ENCODE measurements around the gene CRACR2B.

The CRACR2B gene

DNA sequence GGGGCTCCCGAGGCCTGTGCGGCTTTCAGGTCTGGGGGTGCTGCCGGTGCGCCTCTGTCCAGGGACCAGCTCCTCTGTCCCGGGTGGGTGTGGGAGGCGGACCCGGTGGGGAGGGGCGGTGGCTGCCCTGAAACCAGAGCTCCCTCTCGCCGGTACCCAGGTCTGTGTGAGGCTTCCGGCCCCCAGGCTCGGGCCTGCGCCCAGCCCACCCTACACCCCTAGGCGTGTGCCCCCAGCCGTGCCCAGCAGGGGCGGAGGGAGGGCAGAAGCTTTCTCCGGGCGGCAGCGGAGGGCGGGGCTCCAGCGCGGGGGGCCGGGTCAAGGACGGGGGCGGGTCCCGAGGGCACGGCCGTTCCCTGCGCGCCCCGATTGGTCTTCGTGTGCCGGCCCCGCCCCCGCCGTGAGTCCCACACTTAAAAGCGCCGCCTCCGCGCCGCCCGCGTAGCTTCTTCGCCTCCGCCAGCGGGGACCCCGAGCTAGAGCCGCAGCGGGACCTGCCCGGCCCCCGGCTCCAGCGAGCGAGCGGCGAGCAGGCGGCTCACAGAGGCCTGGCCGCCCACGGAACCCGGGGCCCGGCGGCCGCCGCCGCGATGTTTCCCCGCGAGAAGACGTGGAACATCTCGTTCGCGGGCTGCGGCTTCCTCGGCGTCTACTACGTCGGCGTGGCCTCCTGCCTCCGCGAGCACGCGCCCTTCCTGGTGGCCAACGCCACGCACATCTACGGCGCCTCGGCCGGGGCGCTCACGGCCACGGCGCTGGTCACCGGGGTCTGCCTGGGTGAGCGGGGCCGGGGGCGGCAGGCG is 8.4 kb upstream of the CRACR2B start:
- POLR2A ChIA-PET: interaction anchor here (0.6 to 5.3 kb wide), 14 partner anchors 9 to 244 kb away, joined by 3 to 40 read pairs (median 5); partner anchors contain the start of genes CD151, CRACR2B, GATD1 and RPLP2
- TF ChIP-seq ARNT (IDR thresholded peaks at IDR 0.05) (no peak), FOXM1 (IDR thresholded peaks at IDR 0.05; ENCODE audit: borderline replicate concordance) (no peak), SUZ12 (IDR thresholded peaks at IDR 0.05) (no peak), L3MBTL2 (conservative IDR thresholded peaks at IDR 0.05) (no peak), CTBP1 (IDR thresholded peaks at IDR 0.05; ENCODE audit: borderline replicate concordance) (no peak), LEF1 (IDR thresholded peaks at IDR 0.05; ENCODE audit: borderline replicate concordance) (no peak), SP1 (IDR thresholded peaks at IDR 0.05) (no peak), BHLHE40 (IDR thresholded peaks at IDR 0.05; ENCODE audit: borderline replicate concordance) (no peak), FOXK2 (IDR thresholded peaks at IDR 0.05) (no peak)
- TF ChIP-seq, protein P1, sequence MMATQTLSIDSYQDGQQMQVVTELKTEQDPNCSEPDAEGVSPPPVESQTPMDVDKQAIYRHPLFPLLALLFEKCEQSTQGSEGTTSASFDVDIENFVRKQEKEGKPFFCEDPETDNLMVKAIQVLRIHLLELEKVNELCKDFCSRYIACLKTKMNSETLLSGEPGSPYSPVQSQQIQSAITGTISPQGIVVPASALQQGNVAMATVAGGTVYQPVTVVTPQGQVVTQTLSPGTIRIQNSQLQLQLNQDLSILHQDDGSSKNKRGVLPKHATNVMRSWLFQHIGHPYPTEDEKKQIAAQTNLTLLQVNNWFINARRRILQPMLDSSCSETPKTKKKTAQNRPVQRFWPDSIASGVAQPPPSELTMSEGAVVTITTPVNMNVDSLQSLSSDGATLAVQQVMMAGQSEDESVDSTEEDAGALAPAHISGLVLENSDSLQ (IDR thresholded peaks at IDR 0.05): no peak
- peak; percentile 89 for DNase-seq (ENCODE audit: extremely low spot score)
- CTCF ChIA-PET: interaction anchor here (0.6 to 1.3 kb wide), 2 partner anchors 30 to 314 kb away, joined by 3 read pairs; no protein-coding TSS in a partner anchor

- no peak for TF ChIP-seq FOXK2 (IDR thresholded peaks at IDR 0.05)
- TF ChIP-seq BHLHE40 (IDR thresholded peaks at IDR 0.05; ENCODE audit: borderline replicate concordance): no peak
- TF ChIP-seq TARDBP (IDR thresholded peaks at IDR 0.05): no peak
- no peak for TF ChIP-seq CTBP1 (IDR thresholded peaks at IDR 0.05; ENCODE audit: borderline replicate concordance)
- no peak for TF ChIP-seq NFRKB (IDR thresholded peaks at IDR 0.05)
- TF ChIP-seq ARNT (IDR thresholded peaks at IDR 0.05): no peak
- no peak for TF ChIP-seq SUZ12 (IDR thresholded peaks at IDR 0.05)
- peak; percentile 61 for DNase-seq (ENCODE audit: extremely low spot score)
- POLR2A ChIA-PET: interaction anchor here (1.0 to 5.3 kb wide), 7 partner anchors 11 to 244 kb away, joined by 3 to 40 read pairs (median 7); partner anchors contain the start of genes CD151, GATD1 and RPLP2
- CTCF ChIA-PET: no interaction called here
Measured at GRCh38 chr11:819943-820649, 7.6 kb upstream of the CRACR2B start.

DNA sequence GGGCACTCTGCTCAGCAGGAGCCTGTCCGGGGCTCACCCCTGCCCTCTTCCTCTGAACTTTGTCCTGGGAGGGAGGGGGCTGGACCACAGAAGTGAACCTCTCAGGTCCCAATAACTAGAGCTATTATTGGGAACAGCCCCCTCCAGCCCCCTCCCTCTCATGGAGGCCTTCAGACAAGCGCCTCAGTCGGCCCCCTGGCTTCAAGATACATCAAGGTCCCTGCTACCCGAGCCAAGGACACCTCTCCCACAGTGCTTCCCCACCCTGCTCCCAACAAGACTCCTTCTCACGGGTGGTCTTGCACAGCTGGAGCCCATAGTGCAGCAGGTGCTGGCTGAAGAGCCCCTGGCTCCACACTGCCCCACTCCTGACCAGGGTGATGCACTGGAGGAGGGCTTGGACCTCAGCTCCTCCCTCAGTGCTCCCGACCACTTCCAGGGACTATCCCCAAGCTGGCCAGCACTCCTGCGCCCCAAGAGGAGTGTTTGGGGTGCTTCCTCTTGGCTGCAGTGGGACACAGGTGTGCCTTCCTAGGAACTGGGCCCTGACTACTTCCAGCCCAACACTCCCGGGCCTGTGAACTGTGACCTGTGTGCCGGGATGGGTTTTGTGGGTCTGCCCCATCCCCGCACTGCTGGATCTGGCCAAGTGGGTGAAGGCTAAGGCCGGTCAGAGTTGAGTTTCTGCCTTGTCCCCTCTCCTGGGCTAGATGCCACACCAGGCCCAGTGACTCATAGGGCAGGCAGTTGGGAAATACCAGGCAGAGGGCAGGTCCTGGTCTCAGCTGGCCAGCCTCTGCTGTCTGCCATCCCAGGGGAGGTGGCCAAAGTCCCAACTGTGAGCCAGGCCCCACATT is 6.8 kb upstream of the CRACR2B start:
- CTCF ChIA-PET: no interaction called here
- POLR2A ChIA-PET: interaction anchor here (1.2 to 5.3 kb wide), 3 partner anchors 12 to 22 kb away, joined by 3 to 40 read pairs (median 39); partner anchors contain the start of genes CD151, POLR2L, RPLP2 and TSPAN4
- TF ChIP-seq NFRKB (IDR thresholded peaks at IDR 0.05) (no peak), BHLHE40 (IDR thresholded peaks at IDR 0.05; ENCODE audit: borderline replicate concordance) (no peak), ELF4 (IDR thresholded peaks at IDR 0.05) (no peak), CTBP1 (IDR thresholded peaks at IDR 0.05; ENCODE audit: borderline replicate concordance) (no peak), TARDBP (IDR thresholded peaks at IDR 0.05) (no peak)
- DNase-seq (ENCODE audit: extremely low spot score): no peak

GRCh38 chr11:821512-822371 is 6.0 kb upstream of the CRACR2B start:
- ChIA-PET CTCF (no interaction called here), POLR2A (interaction anchor here (0.9 to 5.3 kb wide), 4 partner anchors 11 to 21 kb away, joined by 3 to 39 read pairs (median 4); partner anchors contain the start of genes CD151, POLR2L, RPLP2 and TSPAN4)
- no peak for DNase-seq (ENCODE audit: extremely low spot score)
- TF ChIP-seq, protein P1 (IDR thresholded peaks at IDR 0.05): no peak
- TF ChIP-seq ELF4 (IDR thresholded peaks at IDR 0.05): no peak
- TF ChIP-seq FOXK2 (IDR thresholded peaks at IDR 0.05): no peak
- TF ChIP-seq LEF1 (IDR thresholded peaks at IDR 0.05; ENCODE audit: borderline replicate concordance): no peak
- no peak for TF ChIP-seq ARNT (IDR thresholded peaks at IDR 0.05)
- TF ChIP-seq SUZ12 (IDR thresholded peaks at IDR 0.05): no peak
- TF ChIP-seq NFRKB (IDR thresholded peaks at IDR 0.05): no peak
- no peak for TF ChIP-seq BHLHE40 (IDR thresholded peaks at IDR 0.05; ENCODE audit: borderline replicate concordance)

GRCh38 chr11:823441-824291 is 4.1 kb upstream of the CRACR2B start:
- ChIA-PET POLR2A (interaction anchor here (1.8 kb wide), 1 partner anchor 10 kb away, joined by 4 read pairs; no protein-coding TSS in a partner anchor), CTCF (no interaction called here)
- TF ChIP-seq SUZ12 (IDR thresholded peaks at IDR 0.05): no peak
- DNase-seq (ENCODE audit: extremely low spot score): no peak

Data from HEK293T (cell line).